Cardiac muscle cell (in vitro differentiated cells and primary cell): ENCODE results near the gene IL36A. TPM values are rescaled to one million over a fixed set of nuclear protein-coding genes. Genes with fewer than 3 reads are reported as not detected.
A peak's percentile ranks its signal among the peaks of the same experiment; 100 is the strongest.

ENCODE experiments used
- DNase-seq, 2 donors: peaks; one replicate each; pipeline versions ENCODE4 v3.0.0 to v3.0.0-alpha.2; 2010 to 2017; ENCODE audit warnings: low read depth in 1 of 2, low spot score in 1 of 2
- H3K27ac ChIP-seq: fragments of 200-600 bp; sonication (generic); 2 replicates; pipeline ENCODE4 v1.5.1; 2016
- H3K27me3 ChIP-seq: fragments of 200-600 bp; sonication (generic); 2 replicates; pipeline ENCODE4 v1.6.0; 2016; ENCODE audit warnings: control low read depth
- H3K36me3 ChIP-seq: fragments of 200-600 bp; sonication (generic); 2 replicates; pipeline ENCODE4 v1.5.1; 2016; ENCODE audit warnings: control low read depth
- H3K4me1 ChIP-seq: fragments of 200-600 bp; sonication (generic); 2 replicates; pipeline ENCODE4 v1.8.1; 2017; ENCODE audit warnings: low read depth, mild to moderate bottlenecking, mixed run types
- H3K4me3 ChIP-seq: fragments of 200-600 bp; sonication (generic); 2 replicates; pipeline ENCODE4 v1.5.1; 2016; ENCODE audit warnings: mild to moderate bottlenecking
- H3K9me3 ChIP-seq: fragments of 200-600 bp; sonication (generic); 2 replicates; pipeline ENCODE4 v1.5.1; 2017; ENCODE audit warnings: low read depth, mild to moderate bottlenecking, control low read depth
- polyA plus RNA-seq: library from polyadenylated mRNA; unstranded; fragments of >200 nt; fragmentation: Nextera tagmentation; extraction: Ambion mirVana; gene quantifications from 2 replicates; pipeline ENCODE4 v1.2.1, GENCODE V29; 2016
- total RNA-seq: library from RNA; depleted of rRNA; stranded (reverse); fragments of >200 nt; gene quantifications from 2 replicates; pipeline ENCODE4 v1.2.3, GENCODE V29; 2016
- TF ChIP-seq, protein P1 (sequence below): IDR thresholded peaks from 2 replicates; pipeline ENCODE4 v1.5.1; 2012; ENCODE audit warnings: low read depth, mild to moderate bottlenecking, low read length

IL36A gene
- total RNA-seq (not detected in 2 replicates), polyA plus RNA-seq (not detected in 2 replicates)

DNA sequence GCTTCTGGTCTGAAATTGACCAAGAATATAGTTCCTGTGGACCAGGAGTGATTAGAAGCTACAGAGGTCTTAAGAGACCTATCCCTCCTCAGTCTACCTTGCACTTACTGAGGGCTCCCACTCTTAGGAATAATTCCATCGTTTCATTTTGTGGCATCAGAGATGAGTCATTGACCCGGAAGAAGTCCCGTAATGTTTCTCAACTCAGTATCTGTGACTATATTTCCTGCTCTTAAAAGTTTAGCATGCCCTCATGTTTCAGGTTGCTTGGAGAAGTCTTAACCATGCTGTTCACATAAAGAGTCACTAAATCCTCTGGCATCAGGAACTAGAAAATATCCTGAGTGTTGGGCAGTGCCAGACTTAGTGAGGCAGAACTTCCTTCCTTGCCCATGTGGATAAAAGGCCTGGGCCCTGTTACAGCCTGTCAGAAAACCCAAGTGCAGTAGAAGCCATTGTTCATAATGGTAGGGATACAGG lies at the start of gene IL36A:
TSS of gene IL36A (plus strand) at position 430 of the 480 bp plus-strand sequence. CDS start 413 bp downstream, outside the sequence.
- H3K4me1 ChIP-seq: no peaks in the 10 kb centered on the region
- no peaks in the 10 kb centered on the region for H3K27me3 ChIP-seq
- no peaks in the 10 kb centered on the region for H3K36me3 ChIP-seq
- no peak within 1 kb of the TSS for H3K27ac ChIP-seq
- TF ChIP-seq, protein P1, sequence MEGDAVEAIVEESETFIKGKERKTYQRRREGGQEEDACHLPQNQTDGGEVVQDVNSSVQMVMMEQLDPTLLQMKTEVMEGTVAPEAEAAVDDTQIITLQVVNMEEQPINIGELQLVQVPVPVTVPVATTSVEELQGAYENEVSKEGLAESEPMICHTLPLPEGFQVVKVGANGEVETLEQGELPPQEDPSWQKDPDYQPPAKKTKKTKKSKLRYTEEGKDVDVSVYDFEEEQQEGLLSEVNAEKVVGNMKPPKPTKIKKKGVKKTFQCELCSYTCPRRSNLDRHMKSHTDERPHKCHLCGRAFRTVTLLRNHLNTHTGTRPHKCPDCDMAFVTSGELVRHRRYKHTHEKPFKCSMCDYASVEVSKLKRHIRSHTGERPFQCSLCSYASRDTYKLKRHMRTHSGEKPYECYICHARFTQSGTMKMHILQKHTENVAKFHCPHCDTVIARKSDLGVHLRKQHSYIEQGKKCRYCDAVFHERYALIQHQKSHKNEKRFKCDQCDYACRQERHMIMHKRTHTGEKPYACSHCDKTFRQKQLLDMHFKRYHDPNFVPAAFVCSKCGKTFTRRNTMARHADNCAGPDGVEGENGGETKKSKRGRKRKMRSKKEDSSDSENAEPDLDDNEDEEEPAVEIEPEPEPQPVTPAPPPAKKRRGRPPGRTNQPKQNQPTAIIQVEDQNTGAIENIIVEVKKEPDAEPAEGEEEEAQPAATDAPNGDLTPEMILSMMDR: no peak
- DNase-seq: peak in 1 of 2 donors; percentile 7
- H3K9me3 ChIP-seq: no peaks in the 10 kb centered on the region
- no peak within 1 kb of the TSS for H3K4me3 ChIP-seq

DNA sequence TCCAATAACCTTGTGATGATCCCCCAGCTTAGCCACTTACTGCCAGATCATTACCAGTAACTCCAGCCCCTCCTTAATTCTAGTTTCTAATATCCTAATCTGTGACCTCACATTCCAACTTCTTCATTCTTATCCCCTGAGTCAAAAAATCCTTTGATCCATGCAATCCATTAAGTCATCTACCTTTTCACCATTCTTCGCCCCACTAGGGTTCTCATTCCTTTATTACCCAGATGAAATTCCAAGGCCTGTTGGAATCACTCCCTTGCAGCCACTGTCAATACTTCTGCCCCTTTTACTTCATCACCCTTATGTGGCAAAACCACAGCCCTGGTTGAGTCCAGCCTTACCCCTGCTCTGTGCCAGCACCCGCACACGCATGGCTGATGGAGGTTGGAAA lies 47.7 kb upstream of the IL36A start:
- TF ChIP-seq, protein P1: no peak
- no peaks in the 10 kb centered on the region for H3K36me3 ChIP-seq
- no peak overlapping the region for H3K27ac ChIP-seq
- no peak for DNase-seq
- H3K27me3 ChIP-seq: peaks cover 7% of the 10 kb centered on the region
- no peak overlapping the region for H3K4me3 ChIP-seq
- H3K9me3 ChIP-seq: no peaks in the 10 kb centered on the region
- no peaks in the 10 kb centered on the region for H3K4me1 ChIP-seq

GRCh38 chr2:112958428-112959108 lies 46.7 kb upstream of the IL36A start:
- H3K36me3 ChIP-seq: no peaks in the 10 kb centered on the region
- no peak overlapping the region for H3K4me3 ChIP-seq
- no peak overlapping the region for H3K27ac ChIP-seq
- H3K9me3 ChIP-seq: no peaks in the 10 kb centered on the region
- DNase-seq: peak; percentile 52 to 78
- TF ChIP-seq, protein P1: peak; percentile 94
- no peaks in the 10 kb centered on the region for H3K4me1 ChIP-seq
- H3K27me3 ChIP-seq: peaks cover 7% of the 10 kb centered on the region

DNA sequence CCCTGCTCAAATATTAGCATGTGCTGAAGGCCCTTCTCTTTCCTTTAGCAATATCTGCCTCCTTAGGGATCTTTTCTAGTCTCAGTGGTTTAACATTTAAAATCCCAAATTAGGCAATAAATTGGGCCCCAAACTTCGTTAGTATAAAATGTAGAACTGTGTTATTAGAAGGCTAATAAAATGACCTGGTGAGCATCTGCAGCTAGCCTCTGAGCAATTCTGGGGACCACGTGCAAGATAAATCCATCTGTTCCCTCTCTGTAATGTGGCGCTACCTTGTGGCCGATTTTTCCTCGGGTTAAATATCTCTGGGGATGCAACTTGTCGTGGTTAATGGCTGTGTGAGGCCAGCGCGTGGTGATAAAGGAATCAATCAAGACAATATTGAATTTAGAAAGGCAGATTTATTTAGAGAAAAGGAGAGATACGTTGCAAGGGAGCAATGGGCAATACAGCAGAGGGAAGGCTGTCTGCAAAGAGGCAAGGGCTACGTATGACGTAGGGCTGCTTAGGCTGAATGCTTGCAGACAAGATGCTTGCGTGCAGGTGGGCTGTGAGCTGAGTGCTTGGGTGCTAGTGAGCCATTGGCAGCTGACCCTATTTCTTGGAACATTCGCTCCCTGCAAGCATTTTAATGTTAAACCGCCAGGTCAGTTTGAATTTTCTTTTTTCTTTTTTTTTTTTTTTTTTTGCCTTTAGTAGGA lies 46.0 kb upstream of the IL36A start:
- no peaks in the 10 kb centered on the region for H3K4me1 ChIP-seq
- DNase-seq: peak in 1 of 2 donors; percentile 5
- no peaks in the 10 kb centered on the region for H3K9me3 ChIP-seq
- H3K36me3 ChIP-seq: no peaks in the 10 kb centered on the region
- H3K27ac ChIP-seq: no peak overlapping the region
- H3K4me3 ChIP-seq: no peak overlapping the region
- peaks cover 7% of the 10 kb centered on the region for H3K27me3 ChIP-seq
- TF ChIP-seq, protein P1: no peak

- H3K4me1 ChIP-seq: no peaks in the 10 kb centered on the region
- DNase-seq: no peak
- TF ChIP-seq, protein P1: no peak
- H3K4me3 ChIP-seq: no peak overlapping the region
- peaks cover 3% of the 10 kb centered on the region for H3K27me3 ChIP-seq
- H3K9me3 ChIP-seq: no peaks in the 10 kb centered on the region
- H3K36me3 ChIP-seq: no peaks in the 10 kb centered on the region
- H3K27ac ChIP-seq: no peak overlapping the region
Observed at GRCh38 chr2:112960230-112960825, 44.9 kb upstream of the IL36A start.
